ENCODE measurements around the gene EFHD1. TPM values are rescaled to one million over a fixed set of nuclear protein-coding genes. Genes with fewer than 3 reads are reported as not detected.

EFHD1 gene
- total and polyA plus RNA-seq, 2 donors (not counting 1 experiment from before 2014, with no cell fraction given) = not detected

DNA sequence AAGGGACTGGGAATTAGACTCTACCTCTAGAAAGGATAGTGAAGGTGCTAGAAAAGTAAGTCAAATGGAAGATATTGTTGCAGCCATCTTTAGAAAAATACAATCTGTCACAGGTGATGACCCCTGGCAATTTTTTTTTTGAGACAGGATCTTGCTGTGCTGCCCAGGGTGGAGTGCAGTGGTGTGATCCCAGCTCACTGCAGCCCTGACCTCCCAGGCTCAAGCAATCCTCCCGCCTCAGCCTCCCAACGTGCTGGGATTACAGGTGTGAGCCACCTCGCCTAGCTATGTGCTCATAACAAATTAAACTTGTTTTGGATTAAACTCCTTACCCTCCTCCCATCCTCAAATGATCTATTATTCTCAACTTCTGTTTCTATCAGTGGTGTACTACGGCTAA is 59.9 kb downstream of the EFHD1 start:
- POLR2A ChIA-PET = interaction anchor here (0.6 kb wide), 1 partner anchor 985 kb away, joined by 3 read pairs; the partner anchor contains the start of gene PTMA
- H3K27ac ChIP-seq (ENCODE audit: low read length in 2 of 2) = no peak overlapping the region
- ATAC-seq (ENCODE audit: low read depth) = no peak
- DNase-seq = no peak
- H3K9me3 Mint-ChIP-seq (ENCODE audit: insufficient read depth) = no peaks in the 10 kb centered on the region
- peaks cover 11% of the 10 kb centered on the region for H3K4me1 Mint-ChIP-seq
- no peak overlapping the region for H3K4me2 ChIP-seq (replicated peaks; ENCODE audit: low read depth, low read length, poor library complexity, severe bottlenecking)
- no peak overlapping the region for H3K27ac Mint-ChIP-seq
- peaks cover 5 to 12% of the 10 kb centered on the region in 2 donors for H3K4me1 ChIP-seq (ENCODE audit: control insufficient read depth in 2 of 2, insufficient read depth in 2 of 2, low read length in 2 of 2)
- no peaks in the 10 kb centered on the region for H3K79me2 ChIP-seq (ENCODE audit: control insufficient read depth, insufficient read depth, low read length)
- CTCF ChIA-PET = interaction anchor here (1.1 kb wide), 1 partner anchor 86 kb away, joined by 4 read pairs; no protein-coding TSS in a partner anchor
- H3K4me3 ChIP-seq (ENCODE audit: control extremely low read depth in 1 of 5, extremely low read depth in 1 of 5, insufficient read depth in 1 of 5, low read depth in 2 of 5, low read length in 4 of 5) = no peak overlapping the region
- no peaks in the 10 kb centered on the region for H4K20me1 ChIP-seq (ENCODE audit: control insufficient read depth, insufficient read depth, low read length, poor library complexity, severe bottlenecking)
- H2AFZ ChIP-seq (ENCODE audit: insufficient read depth, low read depth, low read length, poor library complexity, severe bottlenecking) = no peak overlapping the region
- no peaks in the 10 kb centered on the region for H3K27me3 Mint-ChIP-seq
- H3K27me3 ChIP-seq (replicated peaks in 1 of 4; ENCODE audit: control extremely low read depth in 1 of 4, control insufficient read depth in 3 of 4, insufficient read depth in 4 of 4, low read length in 3 of 4) = no peaks in the 10 kb centered on the region
- WGBS (ENCODE audit: insufficient coverage) = 88% methylated on average over 3 of the region's 4 CpGs
- intact Hi-C loops (cut with micrococcal nuclease) = no loop called here
- no peak overlapping the region for H3K4me3 Mint-ChIP-seq
- H3K9ac ChIP-seq (ENCODE audit: low read length) = no peak overlapping the region
- peaks cover 0 to 24% (median 0%) of the 10 kb centered on the region in 3 donors for H3K9me3 ChIP-seq (ENCODE audit: control extremely low read depth in 1 of 3, control insufficient read depth in 2 of 3, insufficient read depth in 1 of 3, low read length in 2 of 3)
- no peaks in the 10 kb centered on the region for H3K36me3 ChIP-seq (replicated peaks in 1 of 2; ENCODE audit: control extremely low read depth in 1 of 2, control insufficient read depth in 1 of 2, extremely low read depth in 1 of 2, insufficient read depth in 2 of 2, low read length in 1 of 2)
- no peak for TF ChIP-seq CTCF (IDR thresholded peaks at IDR 0.05)
- no peak for TF ChIP-seq EZH2 (IDR thresholded peaks at IDR 0.05; ENCODE audit: borderline replicate concordance, insufficient read depth, low read depth, low read length, poor library complexity, severe bottlenecking)

- peaks cover 0 to 7% of the 10 kb centered on the region in 2 experiments for H3K36me3 ChIP-seq (replicated peaks in 1 of 2; ENCODE audit: control extremely low read depth in 1 of 2, control insufficient read depth in 1 of 2, extremely low read depth in 1 of 2, insufficient read depth in 2 of 2, low read length in 1 of 2)
- Mint-ChIP-seq H3K4me3 (peak overlapping the region; percentile 95), H3K27me3 (no peaks in the 10 kb centered on the region), H3K4me1 (peaks cover 36% of the 10 kb centered on the region), H3K27ac (peak overlapping the region; percentile 84), H3K9me3 (ENCODE audit: insufficient read depth) (no peaks in the 10 kb centered on the region)
- no peak for DNase-seq
- peaks cover 8% of the 10 kb centered on the region for H3K79me2 ChIP-seq (ENCODE audit: control insufficient read depth, insufficient read depth, low read length)
- H3K9ac ChIP-seq (ENCODE audit: low read length) = peak overlapping the region; percentile 97
- CTCF ChIA-PET = no interaction called here
- peak overlapping the region in 4 of 5 experiments; percentile 68 to 91 (median 86) for H3K4me3 ChIP-seq (ENCODE audit: control extremely low read depth in 1 of 5, extremely low read depth in 1 of 5, insufficient read depth in 1 of 5, low read depth in 2 of 5, low read length in 4 of 5)
- POLR2A ChIA-PET = interaction anchor here (0.7 kb wide), 1 partner anchor 34 kb away, joined by 7 read pairs; no protein-coding TSS in a partner anchor
- peak overlapping the region; percentile 96 for H3K4me2 ChIP-seq (replicated peaks; ENCODE audit: low read depth, low read length, poor library complexity, severe bottlenecking)
- WGBS (ENCODE audit: insufficient coverage) = 54% methylated on average over 9 of the region's 10 CpGs
- no peak for TF ChIP-seq CTCF (IDR thresholded peaks at IDR 0.05)
- TF ChIP-seq EZH2 (IDR thresholded peaks at IDR 0.05; ENCODE audit: borderline replicate concordance, insufficient read depth, low read depth, low read length, poor library complexity, severe bottlenecking) = no peak
- no peak for ATAC-seq (ENCODE audit: low read depth)
- peaks cover 0 to 14% (median 0%) of the 10 kb centered on the region in 3 donors for H3K9me3 ChIP-seq (ENCODE audit: control extremely low read depth in 1 of 3, control insufficient read depth in 2 of 3, insufficient read depth in 1 of 3, low read length in 2 of 3)
- peak overlapping the region; percentile 99 for H2AFZ ChIP-seq (ENCODE audit: insufficient read depth, low read depth, low read length, poor library complexity, severe bottlenecking)
- intact Hi-C loops (cut with micrococcal nuclease) = loop anchor here (1.0 to 5.0 kb wide), 3 partner anchors 91 to 366 kb away; partner anchors contain the start of genes EIF4E2, INPP5D and TIGD1
- H3K27me3 ChIP-seq (replicated peaks in 1 of 4; ENCODE audit: control extremely low read depth in 1 of 4, control insufficient read depth in 3 of 4, insufficient read depth in 4 of 4, low read length in 3 of 4) = no peaks in the 10 kb centered on the region
- H3K4me1 ChIP-seq (ENCODE audit: control insufficient read depth in 2 of 2, insufficient read depth in 2 of 2, low read length in 2 of 2) = peaks cover 19 to 23% of the 10 kb centered on the region in 2 donors
- peak overlapping the region; percentile 51 to 92 for H3K27ac ChIP-seq (ENCODE audit: low read length in 2 of 2)
- peaks cover 17% of the 10 kb centered on the region for H4K20me1 ChIP-seq (ENCODE audit: control insufficient read depth, insufficient read depth, low read length, poor library complexity, severe bottlenecking)
Observed at GRCh38 chr2:232696609-232697058, 63.2 kb downstream of the EFHD1 start.
